GM12874 (cell line): ENCODE results near the gene CDH3.

Experiments
- CTCF ChIP-seq: IDR thresholded peaks from 2 replicates; pipeline ENCODE4 v1.5.1; 2011; ENCODE audit warnings: low read depth, mild to moderate bottlenecking, control low read depth, low read length, moderate library complexity; ENCODE audit not compliant: insufficient read depth

Gene CDH3

GRCh38 chr16:68662035-68662434 lies 16.9 kb downstream of the CDH3 start:
- no peak for TF ChIP-seq CTCF

GRCh38 chr16:68664297-68664696 lies 19.2 kb downstream of the CDH3 start:
- TF ChIP-seq CTCF, result no peak

GRCh38 chr16:68665501-68665900 lies 20.4 kb downstream of the CDH3 start:
- TF ChIP-seq CTCF, result no peak

GRCh38 chr16:68668266-68668665 lies 23.2 kb downstream of the CDH3 start:
- no peak for TF ChIP-seq CTCF

GRCh38 chr16:68676113-68676860 lies 31.2 kb downstream of the CDH3 start:
- TF ChIP-seq CTCF, result no peak

GRCh38 chr16:68681038-68681437 lies 35.9 kb downstream of the CDH3 start:
- TF ChIP-seq CTCF, result no peak

GRCh38 chr16:68685685-68686478 lies 40.8 kb downstream of the CDH3 start:
- TF ChIP-seq CTCF, result no peak
